CD4-positive, alpha-beta T cell treated with Interleukin-2 at 100 ng/mL for 4 hours (primary cell): Measurements from ENCODE around the gene SAP30BP.

Source experiments
- DNase-seq: peaks from one replicate; pipeline ENCODE4 v3.0.0-alpha.2; 2020; ENCODE audit warnings: low spot score

The SAP30BP gene

GRCh38 chr17:75720656-75721462 lies 53.7 kb downstream of the SAP30BP start, which contains the start of gene ITGB4:
ITGB4 (plus strand) TSS chr17:75721459; CDS start chr17:75724704, 3,245 bp downstream.
- DNase-seq, result peak; percentile 64

- no peak for DNase-seq
Observed at GRCh38 chr17:75721463-75722011, 54.4 kb downstream of the SAP30BP start.

GRCh38 chr17:75722076-75722475 lies 54.9 kb downstream of the SAP30BP start:
- no peak for DNase-seq

GRCh38 chr17:75722542-75723095 lies 55.5 kb downstream of the SAP30BP start:
- no peak for DNase-seq

- DNase-seq, result no peak
Observed at GRCh38 chr17:75723171-75723930, 56.2 kb downstream of the SAP30BP start.

- DNase-seq, result no peak
Observed at GRCh38 chr17:75724016-75725003, 57.2 kb downstream of the SAP30BP start.

GRCh38 chr17:75725504-75725903 lies 58.4 kb downstream of the SAP30BP start:
- no peak for DNase-seq

- DNase-seq, result no peak
Observed at GRCh38 chr17:75727391-75727790, 60.3 kb downstream of the SAP30BP start.

- no peak for DNase-seq
Observed at GRCh38 chr17:75729351-75729750, 62.2 kb downstream of the SAP30BP start.

- DNase-seq, result no peak
Observed at GRCh38 chr17:75730065-75730464, 62.9 kb downstream of the SAP30BP start.

GRCh38 chr17:75731086-75731715 lies 64.1 kb downstream of the SAP30BP start:
- no peak for DNase-seq

GRCh38 chr17:75731716-75732498 lies 64.8 kb downstream of the SAP30BP start:
- DNase-seq, result no peak

GRCh38 chr17:75733471-75733870 lies 66.3 kb downstream of the SAP30BP start:
- DNase-seq, result no peak

- no peak for DNase-seq
Observed at GRCh38 chr17:75734674-75735294, 67.6 kb downstream of the SAP30BP start.

- no peak for DNase-seq
Observed at GRCh38 chr17:75736173-75736835, 69.2 kb downstream of the SAP30BP start.

GRCh38 chr17:75737133-75737962 lies 70.2 kb downstream of the SAP30BP start:
- DNase-seq, result no peak

GRCh38 chr17:75738218-75738802 lies 71.2 kb downstream of the SAP30BP start:
- DNase-seq, result no peak

GRCh38 chr17:75739174-75739573 lies 72.0 kb downstream of the SAP30BP start:
- DNase-seq, result no peak
